HK-2 (cell line): ENCODE results near the gene BICRA.
"Not testable (repeated sequence)": the region's sequence is repeated elsewhere in the genome, so short reads cannot be mapped to it uniquely, and the experiment has no call there.

Source experiments
- DNase-seq: peaks from one replicate; pipeline ENCODE4 v3.0.0-alpha.2; 2018; ENCODE audit not compliant: unreplicated experiment

The BICRA gene

GRCh38 chr19:47746129-47746528 is 137.2 kb downstream of the BICRA start:
- DNase-seq, result not testable (repeated sequence)

- no peak for DNase-seq
Observed at GRCh38 chr19:47749326-47749725, 140.4 kb downstream of the BICRA start.

- DNase-seq, result no peak
Observed at GRCh38 chr19:47750752-47751151, 141.8 kb downstream of the BICRA start.

GRCh38 chr19:47752440-47753211 is 143.7 kb downstream of the BICRA start:
- DNase-seq, result no peak
